Mammary epithelial cell (primary cell): ENCODE data around the gene KRTAP9-7.

ENCODE experiments used
- EZH2 ChIP-seq: IDR thresholded peaks from 2 replicates; pipeline ENCODE4 v1.6.1; 2012; ENCODE audit warnings: low read length, inconsistent platforms, borderline replicate concordance
- TF ChIP-seq, protein P1 (sequence below), 2 donors: IDR thresholded peaks in 1 of 2; conservative IDR thresholded peaks in 1 of 2; 2 replicates each; pipeline ENCODE4 v1.5.1; 2011 to 2012; ENCODE audit warnings: inconsistent platforms in 2 of 2, low read length in 2 of 2, mild to moderate bottlenecking in 2 of 2, control low read depth in 1 of 2, low read depth in 1 of 2; ENCODE audit not compliant: insufficient read depth in 1 of 2; ENCODE audit errors: extremely low read depth in 1 of 2

DNA sequence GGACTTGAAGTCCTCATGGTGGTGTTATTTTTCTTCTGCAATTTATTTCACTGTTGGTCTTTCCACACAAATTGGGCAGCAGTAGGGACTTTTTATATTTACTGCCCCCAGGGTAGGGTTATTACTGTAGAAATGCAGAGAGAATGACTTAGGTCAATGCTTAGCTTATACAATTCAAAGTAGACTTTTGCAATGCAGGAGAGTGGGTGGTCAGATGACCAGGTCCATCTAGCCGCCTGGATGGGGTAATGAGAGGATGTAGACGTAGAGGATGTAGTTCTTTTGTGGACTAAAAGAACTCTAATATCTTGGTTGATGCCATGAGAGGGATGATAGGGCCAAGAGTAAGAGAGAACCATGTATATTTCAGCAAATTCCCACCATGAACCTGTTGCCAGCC lies 42.7 kb downstream of the KRTAP9-7 start:
- TF ChIP-seq, protein P1, sequence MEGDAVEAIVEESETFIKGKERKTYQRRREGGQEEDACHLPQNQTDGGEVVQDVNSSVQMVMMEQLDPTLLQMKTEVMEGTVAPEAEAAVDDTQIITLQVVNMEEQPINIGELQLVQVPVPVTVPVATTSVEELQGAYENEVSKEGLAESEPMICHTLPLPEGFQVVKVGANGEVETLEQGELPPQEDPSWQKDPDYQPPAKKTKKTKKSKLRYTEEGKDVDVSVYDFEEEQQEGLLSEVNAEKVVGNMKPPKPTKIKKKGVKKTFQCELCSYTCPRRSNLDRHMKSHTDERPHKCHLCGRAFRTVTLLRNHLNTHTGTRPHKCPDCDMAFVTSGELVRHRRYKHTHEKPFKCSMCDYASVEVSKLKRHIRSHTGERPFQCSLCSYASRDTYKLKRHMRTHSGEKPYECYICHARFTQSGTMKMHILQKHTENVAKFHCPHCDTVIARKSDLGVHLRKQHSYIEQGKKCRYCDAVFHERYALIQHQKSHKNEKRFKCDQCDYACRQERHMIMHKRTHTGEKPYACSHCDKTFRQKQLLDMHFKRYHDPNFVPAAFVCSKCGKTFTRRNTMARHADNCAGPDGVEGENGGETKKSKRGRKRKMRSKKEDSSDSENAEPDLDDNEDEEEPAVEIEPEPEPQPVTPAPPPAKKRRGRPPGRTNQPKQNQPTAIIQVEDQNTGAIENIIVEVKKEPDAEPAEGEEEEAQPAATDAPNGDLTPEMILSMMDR (conservative IDR thresholded peaks at IDR 0.05 in 1 of 2, IDR thresholded peaks at IDR 0.05 in 1 of 2; ENCODE audit: extremely low read depth in 1 of 2, insufficient read depth in 1 of 2, low read depth in 1 of 2, low read length in 2 of 2), result no peak
- TF ChIP-seq EZH2, result no peak
